Measurements from ENCODE around the gene ATF3.

DNA sequence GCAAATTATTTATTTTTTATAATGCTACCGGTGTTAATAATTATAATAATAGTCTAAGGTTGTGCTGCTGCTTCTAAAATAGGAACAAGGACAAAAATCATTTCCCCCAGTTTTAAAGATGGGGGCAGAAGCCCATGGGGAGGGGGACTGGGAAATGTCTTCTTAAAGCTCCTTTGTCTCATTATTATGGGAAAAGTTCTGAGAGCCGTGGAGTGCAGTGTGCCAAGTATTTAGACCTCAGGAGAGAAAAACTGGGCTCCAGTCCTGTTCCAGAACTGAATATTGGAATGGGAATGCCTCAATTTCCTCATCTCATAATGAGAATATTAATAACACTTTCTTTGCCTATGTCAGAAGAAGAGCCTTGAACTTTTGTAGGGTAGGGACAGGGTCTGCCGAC lies 40.9 kb upstream of the ATF3 start:
- TF ChIP-seq POLR2A (IDR thresholded peaks at IDR 0.05) = no peak
- TF ChIP-seq, protein P1, sequence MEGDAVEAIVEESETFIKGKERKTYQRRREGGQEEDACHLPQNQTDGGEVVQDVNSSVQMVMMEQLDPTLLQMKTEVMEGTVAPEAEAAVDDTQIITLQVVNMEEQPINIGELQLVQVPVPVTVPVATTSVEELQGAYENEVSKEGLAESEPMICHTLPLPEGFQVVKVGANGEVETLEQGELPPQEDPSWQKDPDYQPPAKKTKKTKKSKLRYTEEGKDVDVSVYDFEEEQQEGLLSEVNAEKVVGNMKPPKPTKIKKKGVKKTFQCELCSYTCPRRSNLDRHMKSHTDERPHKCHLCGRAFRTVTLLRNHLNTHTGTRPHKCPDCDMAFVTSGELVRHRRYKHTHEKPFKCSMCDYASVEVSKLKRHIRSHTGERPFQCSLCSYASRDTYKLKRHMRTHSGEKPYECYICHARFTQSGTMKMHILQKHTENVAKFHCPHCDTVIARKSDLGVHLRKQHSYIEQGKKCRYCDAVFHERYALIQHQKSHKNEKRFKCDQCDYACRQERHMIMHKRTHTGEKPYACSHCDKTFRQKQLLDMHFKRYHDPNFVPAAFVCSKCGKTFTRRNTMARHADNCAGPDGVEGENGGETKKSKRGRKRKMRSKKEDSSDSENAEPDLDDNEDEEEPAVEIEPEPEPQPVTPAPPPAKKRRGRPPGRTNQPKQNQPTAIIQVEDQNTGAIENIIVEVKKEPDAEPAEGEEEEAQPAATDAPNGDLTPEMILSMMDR (IDR thresholded peaks at IDR 0.05) = no peak

All from esophagus squamous epithelium (tissue), 4 donors.